K562 (cell line): Measurements from ENCODE around the gene GGNBP2.

Experiments
- CBX8 ChIP-seq: fragments of 200-600 bp; sonication (generic); IDR thresholded peaks from 2 replicates; pipeline ENCODE4 v1.6.1; 2012; ENCODE audit warnings: borderline replicate concordance, mixed run types, low read depth, mild to moderate bottlenecking, moderate library complexity, mixed read lengths, low read length, control low read depth, inconsistent platforms; ENCODE audit not compliant: poor library complexity, severe bottlenecking; ENCODE audit errors: extremely low read depth
- CHCHD3 ChIP-seq: fragments of 250-450 bp; sonication (Bioruptor Pico); IDR thresholded peaks from 2 replicates; pipeline ENCODE4 v2.1.2; 2022; ENCODE audit warnings: mild to moderate bottlenecking
- FOSL1 ChIP-seq: fragments of 200-800 bp; sonication (Bioruptor generic); conservative IDR thresholded peaks from 2 replicates; pipeline ENCODE4 v1.6.1; 2016; ENCODE audit warnings: missing genetic modification characterization, missing compliant biosample characterization
- HMGXB4 ChIP-seq: sonication (generic); formaldehyde crosslinking; IDR thresholded peaks from 2 replicates; pipeline ENCODE4 v1.8.1; 2023; ENCODE audit warnings: mild to moderate bottlenecking, missing genetic modification reagents
- ILK ChIP-seq: fragments of 450-650 bp; IDR thresholded peaks from 2 replicates; pipeline ENCODE4 v1.6.1; 2016; ENCODE audit warnings: missing genetic modification characterization, low read depth, mild to moderate bottlenecking, missing compliant biosample characterization, moderate library complexity, borderline replicate concordance
- JUN ChIP-seq, 2 experiments: sonication (generic) in 1 of 2; formaldehyde crosslinking in 1 of 2; IDR thresholded peaks; 2 replicates each; pipeline versions ENCODE4 v1.6.1 to v1.8.0; 2012 to 2022; ENCODE audit warnings: borderline replicate concordance in 2 of 2, mild to moderate bottlenecking in 2 of 2, improper control_type of control experiment in 1 of 2, low read depth in 1 of 2, low read length in 1 of 2, missing genetic modification reagents in 1 of 2
- ZNF121 ChIP-seq: sonication (generic); formaldehyde crosslinking; conservative IDR thresholded peaks from 2 replicates; pipeline ENCODE4 v1.8.0; 2022; ENCODE audit warnings: missing genetic modification reagents
- ZNF639 ChIP-seq, 2 experiments: fragments of 200-800 bp in 1 of 2; sonication (Bioruptor generic) in 1 of 2; sonication (generic) in 1 of 2; formaldehyde crosslinking in 1 of 2; IDR thresholded peaks in 1 of 2; conservative IDR thresholded peaks in 1 of 2; 2 replicates each; pipeline versions ENCODE4 v1.5.0 to v1.6.1; 2016 to 2020; ENCODE audit warnings: missing compliant biosample characterization in 1 of 2, missing genetic modification characterization in 1 of 2, missing genetic modification reagents in 1 of 2

- TF ChIP-seq HMGXB4 (no peak), FOSL1 (tag) (no peak), CHCHD3 (CRISPR knock-in tag) (no peak), ZNF639 (CRISPR knock-in tag; conservative IDR thresholded peaks at IDR 0.05 in 1 of 2, IDR thresholded peaks at IDR 0.05 in 1 of 2) (no peak), JUN (IDR thresholded peaks at IDR 0.05; ENCODE audit: borderline replicate concordance, low read depth, low read length) (no peak), JUN (CRISPR knock-in tag; IDR thresholded peaks at IDR 0.05; ENCODE audit: borderline replicate concordance) (no peak), ZNF121 (no peak), CBX8 (no peak), ILK (tag) (no peak)
Observed at GRCh38 chr17:36617773-36618172, 73.1 kb downstream of the GGNBP2 start.
